SH-SY5Y (cell line): ENCODE measurements around the gene CRKL.

Experiments used
- GATA2 ChIP-seq: IDR thresholded peaks from 2 replicates; pipeline ENCODE4 v1.6.1; 2011; ENCODE audit warnings: mild to moderate bottlenecking, low read depth, low read length
- GATA3 ChIP-seq: IDR thresholded peaks from 2 replicates; pipeline ENCODE4 v1.6.1; 2011; ENCODE audit warnings: low read depth, mild to moderate bottlenecking, low read length, moderate library complexity

DNA sequence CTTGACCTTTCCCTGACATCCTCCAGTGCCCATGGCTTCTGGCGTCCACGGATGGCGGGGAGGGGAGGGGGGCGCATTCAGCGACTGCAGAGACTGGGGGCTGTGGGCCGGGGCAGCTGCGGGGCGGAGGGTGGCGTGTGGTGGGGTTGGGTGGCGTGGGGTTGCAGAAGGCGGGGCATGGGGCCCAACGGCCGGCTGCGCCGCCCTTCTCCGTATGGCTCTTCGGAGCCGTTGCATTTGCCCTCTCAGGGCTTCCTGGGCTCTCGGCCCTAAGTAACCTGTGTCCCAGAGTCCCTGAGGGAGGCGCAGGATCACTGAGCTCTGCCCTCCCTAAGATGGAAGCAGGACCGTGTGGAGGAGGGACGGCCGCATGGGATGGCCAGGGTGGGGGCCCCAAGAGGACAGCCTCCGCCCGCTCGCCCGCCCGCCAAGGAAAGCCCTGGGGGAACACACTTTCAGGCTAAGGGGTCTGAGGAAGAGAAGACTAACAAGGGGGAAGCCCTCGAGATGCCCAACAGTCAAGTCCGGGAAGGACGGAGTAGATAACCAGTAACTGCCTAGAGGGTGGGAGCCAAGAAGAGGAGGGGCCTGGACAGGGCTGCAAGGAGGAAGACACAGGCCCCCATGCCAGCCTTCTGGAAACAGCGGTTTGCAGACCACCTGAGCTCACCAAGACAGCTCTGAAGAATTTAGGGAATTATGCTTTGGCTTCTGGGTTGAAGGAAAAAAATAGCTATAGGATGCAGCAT, 40.6 kb downstream of the CRKL start:
- no peak for TF ChIP-seq GATA3
- TF ChIP-seq GATA2: no peak
